ENCODE data around the gene ARMH2.

ARMH2 gene

DNA sequence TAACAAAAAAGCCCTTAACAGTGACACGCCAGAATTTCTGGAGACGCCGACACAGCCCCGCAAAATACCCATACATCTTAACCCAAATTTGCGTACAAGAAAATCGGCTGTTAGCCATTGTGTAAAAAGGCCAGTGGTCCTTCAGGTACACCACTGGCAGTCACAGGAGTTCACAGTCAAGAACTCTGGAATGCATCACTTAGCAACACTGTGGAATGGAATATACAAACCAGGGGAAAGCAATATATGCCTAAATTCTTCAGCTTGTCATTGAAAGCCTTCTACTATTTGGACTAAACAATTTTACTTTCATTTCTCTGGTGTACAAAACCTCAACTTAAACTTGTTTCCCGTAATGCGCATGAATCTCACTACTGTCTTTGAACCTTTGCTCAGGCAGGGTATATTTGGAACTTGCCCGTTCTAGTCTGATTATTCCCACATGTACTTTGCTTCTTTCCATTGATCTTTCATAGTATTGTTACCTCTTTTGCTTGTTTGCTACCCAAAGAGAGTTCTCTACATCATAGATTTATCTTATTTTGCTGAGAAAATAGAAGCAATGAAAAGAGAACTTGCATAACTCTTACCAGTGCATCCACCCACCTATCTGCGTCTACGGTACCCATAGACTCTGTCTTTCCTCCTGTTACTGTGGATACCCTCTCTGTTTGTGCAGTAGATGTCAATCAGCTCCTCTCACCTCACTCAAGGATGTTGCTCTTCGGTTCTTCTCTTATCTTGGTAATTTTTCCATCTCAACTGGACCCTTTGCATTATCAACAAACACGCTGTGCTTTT lies at the start of gene ARMH2:
TSS of gene ARMH2 (minus strand) at position 178 of the 801 bp plus-strand sequence. CDS start at position 118, 60 bp downstream.
- DNase-seq (ENCODE audit: low read depth, low spot score): no peak

DNA sequence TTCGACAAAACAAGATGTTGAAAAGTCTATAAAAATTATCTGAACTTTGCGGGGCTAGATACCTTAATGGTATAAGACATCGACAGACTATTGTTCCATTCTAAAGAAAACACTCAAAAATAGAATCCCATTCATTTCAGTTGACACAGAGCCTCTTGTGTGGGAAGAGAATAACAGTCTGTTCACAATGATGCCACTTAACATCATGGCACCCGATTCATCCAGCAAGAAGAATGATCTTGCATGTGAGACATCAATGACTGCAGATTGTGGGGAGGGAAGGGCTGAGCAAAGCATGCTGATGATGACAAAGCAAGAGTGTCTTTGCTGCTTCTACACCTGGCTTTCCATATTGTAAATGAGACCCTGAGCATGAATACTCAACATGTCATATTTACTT lies 49.7 kb upstream of the ARMH2 start:
- no peak for DNase-seq (ENCODE audit: low read depth, low spot score)

DNA sequence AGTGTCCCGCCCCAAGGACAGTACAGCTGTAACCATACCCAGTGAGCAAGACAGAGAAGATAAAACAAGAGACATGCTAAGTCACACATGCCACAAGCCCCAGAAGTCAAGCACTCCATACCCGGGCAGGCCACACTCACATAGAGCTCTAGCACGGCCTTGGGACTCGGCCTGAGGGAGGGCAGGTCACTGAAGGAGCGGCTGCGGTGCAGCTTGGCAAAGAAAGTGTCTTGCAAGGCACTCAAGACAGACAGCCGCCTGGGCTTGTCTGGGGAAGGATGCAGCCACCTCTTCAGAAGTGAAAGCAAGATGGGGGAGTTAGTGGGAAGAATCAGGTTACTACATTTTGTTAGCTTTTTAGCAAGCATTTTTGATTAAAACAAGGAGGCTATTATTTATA lies 48.7 kb upstream of the ARMH2 start:
- no peak for DNase-seq (ENCODE audit: low read depth, low spot score)

DNA sequence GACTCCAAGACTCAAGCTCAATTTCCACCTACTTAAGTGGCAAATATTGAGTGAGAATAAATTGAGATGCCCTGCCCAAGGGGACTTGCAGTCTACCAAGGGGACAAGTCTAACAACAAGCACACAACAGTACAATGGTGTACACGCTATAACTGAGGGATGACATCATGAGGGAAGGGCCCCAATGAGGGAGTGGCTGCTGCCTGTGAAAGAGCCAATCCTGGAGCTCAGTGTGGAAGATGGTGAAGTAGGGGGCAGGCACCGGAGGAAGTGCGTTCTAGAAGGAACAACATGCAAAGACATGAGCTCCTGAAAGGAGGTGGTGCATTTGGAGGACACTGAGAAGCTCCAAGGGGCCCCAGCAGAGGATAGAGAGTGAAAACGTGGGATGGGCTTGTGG lies 46.9 kb upstream of the ARMH2 start:
- DNase-seq (ENCODE audit: low read depth, low spot score): no peak

DNA sequence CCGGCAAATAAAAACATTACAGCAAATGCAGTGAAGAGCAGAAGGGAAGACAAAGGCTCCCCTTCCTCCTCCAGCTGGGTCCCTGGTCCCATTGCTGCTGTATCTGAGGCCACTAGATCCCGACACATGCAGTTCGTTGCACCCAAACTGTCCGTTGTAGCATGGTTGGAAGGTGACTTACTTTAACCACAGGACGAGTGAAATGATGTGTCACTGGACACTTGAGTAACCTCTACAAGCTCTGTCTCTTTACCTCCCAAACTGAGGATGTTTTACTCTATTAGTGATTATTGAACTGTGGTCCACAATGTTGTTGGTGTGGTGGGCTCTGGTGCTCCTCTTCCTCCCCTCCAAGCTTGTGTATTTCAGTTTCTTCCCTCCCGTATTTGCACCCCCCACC lies 46.2 kb upstream of the ARMH2 start:
- no peak for DNase-seq (ENCODE audit: low read depth, low spot score)

DNA sequence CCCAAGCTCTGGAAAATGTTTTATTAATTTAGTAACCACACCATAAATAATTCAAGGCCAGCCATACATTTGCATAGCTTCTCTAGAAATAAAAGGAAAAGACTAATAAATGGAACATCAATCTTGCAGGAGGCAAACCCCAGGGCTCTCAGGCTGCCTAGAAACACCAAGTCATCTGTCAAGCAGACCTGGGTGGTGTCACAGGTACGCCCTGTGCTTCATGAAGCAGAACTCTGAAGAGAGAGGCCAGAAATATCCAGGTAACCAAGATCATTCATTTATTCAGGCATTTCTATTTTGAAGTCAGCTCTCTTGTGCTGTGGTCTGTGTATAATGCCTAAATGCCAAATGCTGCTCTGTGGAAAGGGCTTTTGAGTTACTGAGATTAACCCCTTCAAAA lies 45.3 kb upstream of the ARMH2 start:
- DNase-seq (ENCODE audit: low read depth, low spot score): no peak

DNA sequence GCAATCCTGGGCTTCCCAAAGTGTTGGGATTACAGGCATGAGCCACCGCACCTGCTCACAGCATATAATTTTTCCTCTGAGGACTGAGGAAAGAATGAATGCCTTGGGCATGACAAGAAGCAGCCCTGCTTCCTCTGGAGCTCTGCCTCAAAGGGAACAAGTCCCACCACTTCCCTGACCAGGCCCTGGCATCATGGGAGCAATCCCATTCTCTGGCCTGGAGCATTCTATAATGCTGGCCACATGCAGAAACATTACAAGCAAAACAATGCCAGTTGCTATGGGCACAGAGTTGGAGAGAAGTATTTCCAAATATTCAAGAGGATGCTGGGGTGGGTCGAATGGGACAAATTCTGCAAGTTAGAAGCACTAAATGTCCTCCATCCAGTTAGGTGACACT lies 41.5 kb upstream of the ARMH2 start:
- DNase-seq (ENCODE audit: low read depth, low spot score): no peak

DNA sequence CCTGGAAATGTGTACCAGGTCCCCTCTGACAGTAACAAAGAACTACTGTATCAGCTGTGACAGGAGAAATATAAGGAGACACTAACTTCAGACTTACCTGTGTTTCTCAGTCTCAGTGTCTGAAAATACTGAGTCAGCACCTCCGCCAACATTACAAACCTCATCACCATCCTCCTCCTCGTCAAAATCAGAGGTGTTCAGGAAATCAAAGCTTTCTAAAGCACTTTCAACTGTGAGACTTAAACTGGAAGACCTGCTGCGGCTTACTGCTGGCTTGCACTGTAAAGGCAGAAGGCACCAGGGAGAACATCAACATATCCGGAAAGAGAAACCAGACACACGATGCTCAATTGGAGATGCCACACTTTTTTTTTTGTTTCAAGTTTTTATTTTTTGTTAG lies 40.3 kb upstream of the ARMH2 start:
- no peak for DNase-seq (ENCODE audit: low read depth, low spot score)

DNA sequence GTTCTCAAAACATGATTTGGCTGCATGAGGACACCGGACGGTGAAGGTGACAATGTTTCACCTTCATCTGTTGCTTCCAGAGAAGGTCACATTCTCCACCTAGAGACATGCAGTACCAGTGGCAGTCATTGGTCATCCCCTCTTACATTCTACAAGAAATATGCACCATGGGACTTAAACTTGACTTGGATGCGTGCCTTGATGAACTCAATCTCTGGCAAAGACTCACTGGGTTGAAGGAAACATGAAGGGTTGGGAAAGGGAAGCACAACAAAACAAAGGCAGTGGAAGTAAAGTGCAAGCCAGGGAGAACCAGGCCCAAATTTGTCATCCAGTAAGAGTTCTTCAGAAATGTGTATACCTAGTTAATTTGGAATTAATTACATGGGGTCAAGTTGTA lies 39.4 kb upstream of the ARMH2 start:
- DNase-seq (ENCODE audit: low read depth, low spot score): no peak

DNA sequence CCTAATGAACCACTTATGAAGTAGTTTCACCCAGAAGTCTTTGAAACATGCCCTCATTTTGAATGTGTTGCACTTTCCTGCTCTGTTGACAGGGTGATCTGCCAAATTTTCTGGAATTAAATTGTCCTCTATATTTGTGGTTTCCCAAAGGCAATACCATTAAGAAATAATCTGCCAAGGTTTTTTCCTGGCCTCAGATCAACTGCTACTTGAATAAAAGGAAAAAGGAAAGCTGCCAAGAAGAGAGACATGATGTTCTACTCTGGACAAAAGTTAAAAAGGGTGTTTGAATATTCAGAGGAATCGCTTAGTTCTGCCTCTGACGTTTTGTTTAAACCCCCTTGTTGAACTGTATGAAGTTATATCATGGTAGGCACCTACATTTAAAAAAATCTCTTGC lies 37.4 kb upstream of the ARMH2 start:
- no peak for DNase-seq (ENCODE audit: low read depth, low spot score)

DNA sequence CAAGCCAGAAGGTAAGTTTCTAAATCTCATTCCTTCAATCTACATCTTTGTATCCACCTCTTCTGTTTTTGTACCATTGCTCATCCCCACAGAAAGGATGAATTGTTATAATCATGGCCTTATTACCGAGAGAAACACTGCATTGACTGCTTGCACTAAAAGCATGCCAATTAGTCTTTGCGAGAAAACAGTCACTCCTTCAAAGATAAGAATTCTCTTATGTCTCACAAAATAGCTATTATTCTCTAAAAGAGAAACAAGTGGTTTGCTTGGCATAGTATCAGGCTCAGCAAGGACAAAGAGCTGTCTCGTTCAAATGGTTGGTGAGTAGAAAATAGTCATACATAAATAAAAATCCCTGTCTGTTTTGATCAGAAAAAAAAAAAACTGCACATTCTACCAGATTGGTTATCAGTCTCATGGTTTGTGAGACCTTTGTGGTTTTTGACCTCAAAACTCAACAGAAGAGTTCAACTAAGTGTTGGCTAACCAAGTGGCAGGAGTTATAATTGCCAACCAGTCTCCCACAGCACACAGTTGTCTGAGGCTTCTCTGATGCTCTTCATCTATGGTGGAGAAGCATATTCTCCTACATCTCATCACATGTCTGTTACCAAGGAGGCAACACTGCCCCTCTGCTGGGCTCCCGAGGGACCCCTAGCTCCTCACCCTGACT lies 35.1 kb upstream of the ARMH2 start:
- no peak for DNase-seq (ENCODE audit: low read depth, low spot score)

DNA sequence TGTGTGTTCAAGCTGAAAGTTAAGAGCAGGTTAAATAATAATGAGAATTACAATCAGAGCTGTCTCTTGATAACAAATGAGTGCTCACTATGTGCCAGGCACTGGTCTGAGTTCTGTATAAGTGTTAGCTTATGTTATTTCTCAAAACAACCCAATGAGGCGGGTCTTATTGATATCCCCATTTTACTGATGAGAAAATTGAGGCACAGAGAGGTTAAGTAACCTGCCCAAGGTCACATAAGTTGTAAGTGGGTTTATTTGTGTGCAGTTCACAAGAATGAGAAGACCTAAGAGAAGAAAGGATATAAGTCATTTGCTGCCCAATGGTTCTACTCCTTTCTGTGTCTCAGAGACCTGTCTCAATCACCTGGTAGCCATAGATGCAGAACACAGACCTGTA lies 34.1 kb upstream of the ARMH2 start:
- no peak for DNase-seq (ENCODE audit: low read depth, low spot score)

DNA sequence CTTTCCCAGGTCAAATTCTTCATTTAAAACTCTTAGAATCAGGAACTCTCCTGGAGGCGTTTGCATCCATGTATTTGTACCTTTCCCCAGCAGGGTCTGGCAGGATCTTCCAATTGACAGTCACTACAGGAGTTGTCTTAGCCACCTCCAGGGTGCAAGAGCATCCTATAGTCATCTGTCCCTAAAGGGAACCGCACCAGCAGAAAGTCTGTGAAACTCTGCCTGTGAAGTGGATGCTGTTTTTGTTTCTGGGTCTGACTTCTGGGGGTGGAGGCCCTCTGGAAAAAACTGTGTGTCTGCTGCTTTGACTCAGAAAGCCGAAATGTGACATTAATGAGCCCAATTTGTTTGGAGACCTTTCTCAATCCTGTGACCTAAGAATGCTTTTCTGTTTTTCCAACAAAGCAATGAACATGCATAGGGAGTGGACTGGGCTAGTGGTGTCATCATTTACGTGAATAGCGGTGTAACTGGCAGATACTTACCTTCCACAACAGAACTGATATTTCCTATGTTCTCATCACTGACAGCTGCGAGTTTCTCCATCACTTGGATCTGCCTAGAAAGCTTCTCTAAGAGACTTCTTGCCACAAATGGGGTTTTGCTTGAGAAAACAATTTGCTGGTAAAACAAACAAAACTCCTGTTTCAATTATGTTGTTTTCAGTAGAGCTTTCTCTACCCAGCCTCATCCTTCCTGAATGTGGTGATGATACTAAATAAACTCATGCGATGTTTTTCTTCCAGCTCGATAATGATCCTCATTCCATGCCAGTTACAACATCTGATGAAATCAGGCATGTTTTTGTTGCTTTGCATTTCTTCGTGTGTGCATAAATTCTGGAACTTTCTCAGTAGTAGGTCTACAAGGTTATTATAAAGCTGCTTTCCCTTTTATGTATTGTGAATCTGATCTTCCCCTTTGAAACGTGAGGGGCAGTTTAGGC lies 33.3 kb upstream of the ARMH2 start:
- DNase-seq (ENCODE audit: low read depth, low spot score): no peak

DNA sequence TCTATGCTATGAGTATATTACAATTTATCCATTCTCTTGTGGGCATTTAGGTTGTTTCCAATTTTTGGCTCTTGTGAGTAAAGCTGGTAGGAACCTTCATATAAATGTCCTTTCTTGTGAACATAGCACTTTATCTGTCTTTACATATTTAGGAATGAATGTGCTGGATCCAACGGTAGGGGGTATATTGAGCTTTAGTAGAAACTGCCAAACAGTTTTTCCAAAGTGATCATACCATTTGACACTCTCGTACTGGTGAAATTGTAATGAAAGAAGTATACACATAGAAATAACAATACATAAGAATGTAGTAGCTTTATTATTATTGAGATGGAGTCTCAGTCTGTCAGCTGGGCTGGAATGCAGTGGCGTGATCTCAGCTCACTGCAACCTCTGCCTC lies 30.9 kb upstream of the ARMH2 start:
- DNase-seq (ENCODE audit: low read depth, low spot score): no peak

DNA sequence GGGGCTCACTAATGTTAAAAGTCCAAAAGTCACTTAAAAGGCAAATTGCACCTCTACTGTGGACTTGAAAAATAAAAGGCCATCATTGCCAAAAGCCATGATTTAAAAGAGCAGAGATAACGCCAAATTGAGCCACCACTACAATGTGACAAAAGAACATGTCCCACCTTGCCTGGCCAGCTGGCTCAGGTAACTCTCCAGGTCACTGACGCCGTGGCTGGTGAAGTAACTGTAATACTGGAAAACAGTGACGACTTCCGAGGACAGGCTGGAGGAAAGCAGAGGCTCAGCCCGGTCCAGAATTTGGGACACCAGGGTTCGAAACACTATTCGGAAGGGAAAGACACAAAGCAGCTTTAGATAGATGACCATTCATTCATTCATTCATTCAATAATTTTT lies 29.3 kb upstream of the ARMH2 start:
- no peak for DNase-seq (ENCODE audit: low read depth, low spot score)

DNA sequence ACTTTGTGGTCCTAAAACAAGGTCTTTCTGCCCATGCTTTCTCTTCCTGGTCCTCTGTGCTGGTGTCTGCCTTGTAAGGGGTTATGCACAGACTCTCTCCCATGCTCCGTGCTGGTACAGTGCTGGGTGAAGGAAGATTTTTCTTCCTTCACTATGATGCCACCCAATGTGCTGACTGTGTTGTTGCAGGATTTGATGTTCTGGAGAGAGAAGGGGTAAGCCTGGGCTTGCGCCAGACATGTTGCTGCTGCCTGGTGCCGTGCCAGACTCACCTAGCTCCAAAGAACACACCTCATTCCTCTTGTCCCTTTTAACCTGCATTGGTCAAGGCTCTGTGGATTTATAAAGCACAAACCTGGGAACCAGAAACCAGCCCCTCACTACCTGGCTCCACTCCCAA lies 28.4 kb upstream of the ARMH2 start:
- no peak for DNase-seq (ENCODE audit: low read depth, low spot score)

DNA sequence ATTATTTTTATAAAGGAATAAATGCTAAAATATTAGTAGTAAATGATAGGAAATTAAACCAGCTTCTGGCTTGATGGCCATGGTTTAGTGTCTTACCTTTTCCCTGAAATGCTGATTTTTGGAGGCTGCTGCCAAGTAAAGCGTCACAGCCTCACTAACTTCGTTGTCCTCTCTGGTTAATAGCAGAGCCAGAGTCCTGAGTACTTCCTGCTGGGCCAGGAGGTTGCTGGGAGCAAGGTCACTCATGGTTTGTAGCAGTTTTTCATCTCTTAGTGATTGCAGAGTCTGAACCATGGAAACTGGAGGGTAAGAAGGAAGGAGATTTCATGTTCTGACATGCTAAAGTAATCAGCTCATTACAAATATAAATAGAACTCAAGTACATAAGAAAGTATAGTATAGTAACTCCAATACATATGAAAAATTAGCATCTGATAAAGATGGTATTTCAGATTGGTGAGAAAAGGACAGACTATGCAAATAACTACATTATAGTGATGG lies 26.5 kb upstream of the ARMH2 start:
- no peak for DNase-seq (ENCODE audit: low read depth, low spot score)

DNA sequence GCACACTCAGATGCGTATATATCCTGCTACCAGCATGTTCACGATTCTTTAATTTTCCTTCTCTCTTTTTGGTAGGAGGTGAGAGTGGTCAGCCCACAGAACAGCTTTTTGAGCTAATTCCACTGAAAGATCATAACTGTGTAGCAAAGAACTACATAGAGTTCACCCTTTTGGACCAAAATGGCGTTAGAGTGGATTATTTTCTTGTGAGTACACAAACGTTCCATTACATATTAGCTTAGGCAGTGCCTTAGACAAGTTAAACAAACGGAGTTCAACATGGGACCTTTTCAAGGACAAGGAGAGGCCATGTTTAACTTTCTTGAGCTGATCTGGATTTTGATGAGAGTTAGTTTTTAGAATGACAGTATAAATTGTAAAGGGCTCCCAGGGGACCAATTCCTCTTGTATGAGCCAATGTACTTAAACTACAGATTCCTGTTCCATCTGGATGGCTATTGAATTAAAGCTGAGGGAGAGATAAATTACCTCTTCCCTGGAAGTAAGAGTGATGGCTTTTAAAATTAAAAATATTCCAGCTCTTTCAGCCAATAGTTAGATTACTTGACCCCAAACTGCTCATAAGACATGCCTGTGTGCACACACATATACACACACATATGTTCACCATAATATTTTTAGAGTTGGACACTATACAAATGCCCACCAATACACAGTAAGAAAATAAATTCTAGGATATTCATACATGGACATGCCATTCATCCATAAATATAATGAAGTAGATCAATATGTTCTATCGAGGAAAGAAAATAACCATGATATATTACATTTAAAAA lies 25.6 kb upstream of the ARMH2 start:
- DNase-seq (ENCODE audit: low read depth, low spot score): no peak

DNA sequence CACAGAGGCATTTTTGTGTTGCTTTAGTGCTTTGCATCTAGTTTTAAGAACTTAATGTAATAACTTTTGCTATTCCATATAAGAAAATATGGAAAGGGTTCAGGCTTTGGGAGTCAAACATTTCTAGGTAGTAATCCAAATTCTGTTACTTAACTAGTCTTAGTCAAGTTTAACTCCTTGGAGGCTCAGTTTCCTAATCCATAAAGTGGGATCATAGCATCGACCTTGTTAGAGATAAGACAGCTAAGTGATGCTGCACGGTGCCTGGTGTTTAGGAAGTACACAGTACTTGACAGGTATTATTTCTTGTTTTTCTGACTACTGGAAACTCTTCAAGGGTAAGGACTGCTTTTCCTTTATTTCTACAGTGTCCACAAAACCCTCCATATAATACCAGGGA lies 24.5 kb upstream of the ARMH2 start:
- DNase-seq (ENCODE audit: low read depth, low spot score): no peak

DNA sequence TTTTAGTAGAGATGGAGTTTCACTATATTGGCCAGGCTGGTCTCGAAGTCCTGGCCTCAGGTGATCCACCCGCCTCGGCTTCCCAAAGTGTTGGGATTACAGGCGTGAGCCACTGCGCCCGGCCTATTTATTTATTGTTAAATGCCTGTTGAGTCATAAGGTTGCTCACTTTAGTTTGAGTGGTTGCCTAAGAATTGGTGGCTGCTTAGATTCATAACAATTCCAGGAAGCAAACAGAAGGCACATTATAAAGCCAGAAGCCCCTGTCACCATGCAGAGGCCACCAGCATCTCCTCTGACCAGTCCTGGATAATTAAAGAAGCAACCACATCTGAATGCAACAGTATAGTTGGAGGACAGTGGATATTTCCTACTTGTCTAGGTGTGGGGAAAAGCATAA lies 24.0 kb upstream of the ARMH2 start:
- DNase-seq (ENCODE audit: low read depth, low spot score): no peak

DNA sequence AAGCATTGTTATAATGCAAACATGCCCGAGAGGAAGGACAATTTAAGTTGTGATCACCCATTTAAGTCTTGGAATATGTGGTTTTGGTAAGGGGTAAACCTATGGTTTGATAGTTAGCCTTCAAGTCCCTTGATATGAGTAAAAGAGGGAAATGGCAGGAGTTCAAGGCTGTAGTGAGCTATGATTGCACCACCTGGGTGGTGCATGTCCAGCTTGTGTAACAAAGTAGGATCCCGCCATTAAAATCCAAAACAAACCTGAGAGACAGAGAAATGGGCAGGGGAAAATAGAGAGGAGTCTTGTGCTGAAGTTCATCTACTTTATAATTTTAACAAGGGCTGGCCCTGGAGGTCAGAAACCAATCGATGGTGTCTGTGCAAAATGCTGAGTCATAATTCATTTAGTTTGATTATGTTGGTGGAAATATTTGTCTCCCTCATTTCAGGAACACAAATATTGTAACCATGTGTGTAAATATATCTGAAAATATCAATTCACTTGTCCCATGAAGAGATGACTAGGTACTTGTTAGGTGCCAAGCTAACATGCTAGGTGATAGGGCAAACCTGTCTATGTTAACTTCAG lies 23.2 kb upstream of the ARMH2 start:
- no peak for DNase-seq (ENCODE audit: low read depth, low spot score)

All from activated CD4-positive, CD25-positive, alpha-beta regulatory T cell treated with anti-CD3 and anti-CD28 coated beads, Interleukin-2, amount 50 U/mL, for 16 hours (primary cell).